GM19452 (cell line): ENCODE results near the gene TLE5.

Experiments
- ATAC-seq: cut with Tn5 transposase; IDR thresholded peaks from one replicate; pipeline ENCODE4 v1.9.1; 2021; ENCODE audit not compliant: unreplicated experiment

The TLE5 gene, protein sequence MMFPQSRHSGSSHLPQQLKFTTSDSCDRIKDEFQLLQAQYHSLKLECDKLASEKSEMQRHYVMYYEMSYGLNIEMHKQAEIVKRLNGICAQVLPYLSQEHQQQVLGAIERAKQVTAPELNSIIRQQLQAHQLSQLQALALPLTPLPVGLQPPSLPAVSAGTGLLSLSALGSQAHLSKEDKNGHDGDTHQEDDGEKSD

GRCh38 chr19:3062165-3063105 lies at the start of gene TLE5:
TSS of gene TLE5 (minus strand) at chr19:3062495. CDS start at chr19:3062200, 295 bp downstream.
- no peak for ATAC-seq

DNA sequence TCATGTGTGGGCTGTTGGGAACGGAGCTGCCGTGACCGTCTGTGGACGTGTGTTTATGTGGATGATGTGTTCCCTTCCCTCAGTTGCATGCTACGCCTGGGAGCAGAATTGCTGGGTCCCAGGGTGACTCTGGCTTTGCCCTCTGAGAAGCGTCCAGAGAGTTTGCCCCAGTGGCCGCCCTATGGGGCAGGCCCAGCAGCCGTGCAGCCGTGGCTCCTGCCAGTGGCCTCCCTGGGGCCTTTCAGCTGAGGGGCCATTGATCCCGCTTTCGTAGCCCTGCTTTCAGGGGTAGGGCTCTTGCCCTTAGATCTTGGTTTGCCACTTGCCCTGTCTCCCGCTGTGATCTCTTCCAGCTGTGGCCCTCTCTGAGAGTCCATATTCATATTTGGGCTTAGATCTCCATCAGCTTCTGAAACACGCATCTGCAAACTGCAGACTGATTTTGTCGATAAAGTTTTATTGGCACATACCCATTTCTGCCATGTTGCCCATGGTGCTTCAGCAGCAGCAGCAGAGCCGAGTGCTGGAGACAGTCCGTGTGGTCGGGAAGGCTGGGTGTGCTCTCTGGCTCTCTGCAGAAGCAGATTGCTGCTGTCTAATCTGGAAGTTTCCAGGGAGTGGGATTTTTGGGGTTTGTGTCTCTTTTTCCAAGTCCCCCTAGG lies 49.4 kb upstream of the TLE5 start:
- no peak for ATAC-seq

GRCh38 chr19:3110126-3110825 lies 48.0 kb upstream of the TLE5 start:
- ATAC-seq = no peak

- ATAC-seq = no peak
These were observed 47.2 kb upstream of the TLE5 start for GRCh38 chr19:3109491-3109890.

GRCh38 chr19:3108775-3109174 lies 46.5 kb upstream of the TLE5 start:
- ATAC-seq = no peak

- no peak for ATAC-seq
These were observed 45.4 kb upstream of the TLE5 start for GRCh38 chr19:3107658-3108057.

DNA sequence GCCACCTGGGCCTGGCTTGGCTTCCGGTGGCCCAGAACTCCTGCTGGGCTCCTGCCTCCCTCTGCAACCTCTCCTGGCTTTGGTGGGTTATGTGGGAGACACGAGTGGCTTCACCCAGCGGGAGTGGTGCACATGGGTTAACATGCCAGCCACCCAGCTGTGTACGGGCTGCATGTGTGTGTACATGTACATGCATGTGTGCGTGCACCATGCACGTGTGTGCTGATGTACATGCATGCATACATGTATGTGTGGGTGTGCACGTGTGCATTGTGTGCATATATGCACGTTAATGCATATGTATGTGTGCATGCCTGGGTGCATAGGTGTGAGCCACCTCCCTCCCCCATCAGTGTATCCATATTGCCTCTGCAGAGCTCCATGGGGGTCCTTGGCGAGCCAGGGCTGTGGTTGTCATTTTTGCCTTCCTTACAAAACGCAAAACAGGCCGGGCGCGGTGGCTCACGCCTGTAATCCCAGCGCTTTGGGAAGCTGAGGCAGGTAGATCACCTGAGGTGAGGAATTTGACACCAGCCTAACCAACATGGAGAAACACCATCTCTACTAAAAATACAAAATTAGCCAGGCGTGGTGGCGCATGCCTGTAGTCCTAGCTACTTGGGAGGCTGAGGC lies 44.3 kb upstream of the TLE5 start:
- no peak for ATAC-seq

DNA sequence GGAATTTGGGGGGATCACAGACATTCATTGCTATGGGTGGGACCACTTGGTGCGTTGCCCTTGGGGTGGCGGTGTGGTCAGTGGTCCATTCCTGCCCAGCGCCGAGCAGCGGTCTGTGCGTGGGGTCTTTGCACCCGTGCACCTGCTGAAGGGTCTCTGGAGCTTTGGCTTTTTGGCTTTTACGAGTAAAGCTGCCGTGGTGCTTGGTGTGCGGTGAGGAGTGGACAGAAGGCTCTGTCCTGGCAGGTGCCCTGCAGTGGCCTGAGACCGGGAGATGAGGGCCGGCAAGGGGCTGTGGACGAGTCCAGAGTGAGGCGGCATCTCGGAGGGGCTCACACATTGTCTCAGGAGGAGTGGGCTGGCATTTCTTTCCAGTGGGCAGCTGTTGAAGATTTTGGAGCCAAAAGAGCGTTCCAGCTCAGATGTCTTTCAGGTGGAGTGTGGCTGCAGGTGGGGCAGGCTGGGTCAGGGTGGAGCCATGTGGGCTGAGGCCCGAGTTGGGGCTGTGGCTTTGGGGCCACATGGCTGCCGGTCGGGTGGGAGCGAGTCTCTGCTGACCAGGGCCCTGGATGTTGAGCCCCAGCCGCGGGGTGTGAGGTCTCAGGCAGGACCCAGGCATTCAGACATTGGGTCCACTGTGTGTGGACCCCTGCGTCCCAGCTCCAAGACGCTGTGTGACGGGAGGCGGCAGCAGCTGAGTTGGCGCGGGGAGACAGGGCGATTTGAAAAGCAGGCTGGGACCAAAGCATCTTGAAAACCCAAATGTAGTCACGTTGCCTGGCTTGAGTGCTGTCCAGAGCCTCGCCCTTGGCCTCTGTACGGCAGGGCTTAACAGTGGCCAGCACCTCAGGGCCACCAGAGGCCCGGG lies 43.6 kb upstream of the TLE5 start:
- no peak for ATAC-seq

DNA sequence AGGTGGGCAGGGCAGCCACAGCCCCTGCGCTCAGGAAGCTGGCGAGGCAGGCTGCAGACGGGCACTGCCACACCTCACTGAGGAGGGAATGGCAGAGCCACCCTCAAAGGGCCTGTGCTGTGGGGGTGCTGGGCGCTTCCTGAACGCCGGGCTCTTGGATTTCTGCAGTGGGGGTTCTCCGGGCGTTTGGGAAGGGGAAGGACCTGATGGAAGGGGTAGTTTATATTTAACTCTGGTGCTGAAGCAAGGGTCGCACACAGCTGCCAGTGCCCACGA lies 42.4 kb upstream of the TLE5 start:
- no peak for ATAC-seq

GRCh38 chr19:3102239-3103140 lies 40.2 kb upstream of the TLE5 start:
- ATAC-seq = no peak

DNA sequence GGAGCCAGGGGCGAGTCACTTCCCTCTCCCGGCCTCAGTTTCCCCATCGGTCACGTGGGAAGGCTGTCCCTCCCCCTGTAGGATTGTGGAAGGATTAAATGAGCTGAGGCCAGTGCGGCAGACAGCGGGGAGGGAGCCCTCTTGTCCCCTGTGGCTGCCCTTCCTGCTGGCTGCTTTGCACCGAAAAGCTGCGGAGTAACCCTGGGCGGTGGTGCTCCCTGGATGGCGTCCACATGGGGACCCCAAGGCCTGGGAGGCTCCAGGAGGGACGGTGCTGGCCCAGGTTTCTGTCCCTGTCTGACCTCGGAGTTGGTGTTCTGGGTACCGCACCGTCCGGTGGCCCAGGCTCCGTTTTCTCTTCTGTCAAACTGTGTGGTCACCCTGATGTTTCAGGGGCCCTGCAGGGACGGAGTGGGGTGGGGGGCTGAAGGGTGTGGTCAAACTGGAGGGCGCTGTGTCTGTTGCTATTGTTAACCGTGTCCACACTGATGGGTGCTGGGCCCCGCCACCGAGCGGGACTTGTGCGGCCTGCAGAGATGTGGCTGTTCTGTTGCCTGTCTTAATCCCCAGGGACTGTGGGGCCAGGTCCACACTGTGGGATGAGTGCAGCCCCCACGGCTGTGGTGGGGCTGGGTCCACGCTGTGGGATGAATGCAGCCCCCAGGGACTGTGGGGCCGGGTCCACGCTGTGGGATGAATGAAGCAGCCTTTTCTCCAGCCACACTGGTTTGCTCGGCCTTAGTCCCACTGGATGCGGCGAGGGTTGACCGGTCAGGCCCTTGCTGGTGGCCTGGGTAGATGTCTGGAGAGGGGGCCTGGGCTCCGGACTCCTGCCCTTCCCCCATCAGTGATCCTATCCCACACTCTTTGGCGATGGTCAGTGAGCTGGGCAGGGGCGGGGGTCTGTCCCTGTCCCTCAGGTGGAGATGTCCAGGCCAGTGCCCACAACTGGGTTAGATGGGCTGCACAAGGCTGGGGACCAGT lies 38.7 kb upstream of the TLE5 start:
- ATAC-seq = no peak

DNA sequence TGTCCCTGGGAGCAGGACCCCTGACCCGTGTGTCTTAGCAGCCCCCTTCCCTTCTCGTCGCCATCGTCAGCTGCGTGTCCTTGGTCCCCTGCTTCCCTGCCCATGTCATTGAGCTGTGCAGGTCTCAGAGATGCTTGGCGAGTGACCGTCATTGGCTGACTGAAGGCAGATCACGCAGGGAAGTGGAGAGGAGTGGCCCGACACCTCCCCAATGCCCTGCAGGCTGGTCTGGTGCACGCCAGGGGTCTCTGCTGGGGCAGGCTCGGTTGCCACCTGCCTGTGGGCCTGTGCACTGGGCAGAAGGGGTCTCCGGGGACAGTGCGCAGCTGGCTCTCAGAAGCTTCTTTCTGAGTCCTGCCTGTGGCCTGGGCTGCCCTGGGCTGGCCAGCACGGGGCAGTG lies 38.0 kb upstream of the TLE5 start:
- ATAC-seq = no peak

- ATAC-seq = no peak
These were observed 37.3 kb upstream of the TLE5 start for GRCh38 chr19:3099347-3100145.

- no peak for ATAC-seq
These were observed 36.4 kb upstream of the TLE5 start for GRCh38 chr19:3098515-3099346.

DNA sequence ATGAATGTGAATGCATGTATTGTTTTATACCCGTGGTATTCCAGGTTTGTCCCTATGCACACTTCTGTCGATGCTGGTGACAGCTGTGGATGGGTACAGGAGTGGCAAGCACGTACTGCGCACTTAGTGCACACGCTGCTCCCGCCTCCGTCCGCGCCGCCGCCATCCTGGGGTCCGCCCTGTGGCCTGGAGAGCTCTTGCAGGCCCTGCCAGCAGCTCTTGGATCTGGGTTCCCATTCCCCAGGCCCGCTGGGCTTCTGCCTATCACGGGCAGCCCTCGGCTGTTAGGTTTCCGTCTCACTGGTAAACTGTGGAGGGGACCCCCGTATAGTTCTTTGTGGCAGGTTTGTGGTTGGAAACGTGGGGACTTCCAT lies 35.8 kb upstream of the TLE5 start:
- ATAC-seq = no peak

- ATAC-seq = no peak
These were observed 35.2 kb upstream of the TLE5 start for GRCh38 chr19:3097442-3097871.
